ENCODE data around the gene CDK5RAP3.

Gene CDK5RAP3

GRCh38 chr17:48030531-48030930 is 59.6 kb downstream of the CDK5RAP3 start:
- H4K12ac ChIP-seq (ENCODE audit: low read depth, low read length), result no peak overlapping the region
- H3K36me3 ChIP-seq (ENCODE audit: control insufficient read depth in 1 of 2, insufficient read depth in 2 of 2, low read length in 2 of 2), result no peaks in the 10 kb centered on the region
- no peak overlapping the region for H4K91ac ChIP-seq (ENCODE audit: low read depth, low read length)
- H3K4me3 ChIP-seq (ENCODE audit: low read depth, low read length), result no peak overlapping the region
- no peaks in the 10 kb centered on the region for H3K79me2 ChIP-seq (ENCODE audit: control insufficient read depth, insufficient read depth, low read length, poor library complexity)
- no peak overlapping the region for H4K8ac ChIP-seq (ENCODE audit: low read depth, low read length)
- H2AK5ac ChIP-seq (ENCODE audit: low read length), result no peak overlapping the region
- H3K27me3 ChIP-seq (ENCODE audit: insufficient read depth, low read length), result no peaks in the 10 kb centered on the region
- H2BK5ac ChIP-seq (ENCODE audit: low read depth, low read length, poor library complexity), result no peak overlapping the region
- no peak overlapping the region for H3K9ac ChIP-seq (ENCODE audit: low read length)
- H3K4me2 ChIP-seq (ENCODE audit: low read length), result no peak overlapping the region
- peaks cover 7 to 11% of the 10 kb centered on the region in 2 experiments for H3K4me1 ChIP-seq (ENCODE audit: control insufficient read depth in 1 of 2, insufficient read depth in 2 of 2, low read length in 2 of 2)
- no peak overlapping the region for H3K4ac ChIP-seq (ENCODE audit: low read depth, low read length)
- no peak overlapping the region for H3K23ac ChIP-seq (ENCODE audit: low read length)
- H3K27ac ChIP-seq (ENCODE audit: low read depth, low read length), result no peak overlapping the region
- no peak overlapping the region for H3K14ac ChIP-seq (ENCODE audit: low read length)
- WGBS (ENCODE audit: extremely low coverage, insufficient coverage, insufficient read length), result no CpG with 5 or more reads among the region's 5 CpGs
- no peaks in the 10 kb centered on the region for H3K79me1 ChIP-seq (ENCODE audit: low read length)
- H2BK120ac ChIP-seq (ENCODE audit: insufficient read depth, low read length, poor library complexity), result no peak overlapping the region
- no peak for DNase-seq
- H3K9me3 ChIP-seq (ENCODE audit: insufficient read depth, low read depth, low read length), result no peaks in the 10 kb centered on the region
- no peak overlapping the region for H3K18ac ChIP-seq (ENCODE audit: low read length)
- no peak overlapping the region for H2AFZ ChIP-seq (ENCODE audit: insufficient read depth, low read length, poor library complexity)
- H2BK12ac ChIP-seq (ENCODE audit: low read length), result no peak overlapping the region
